Dermis microvascular lymphatic vessel endothelial cell (primary cell): ENCODE measurements around the gene WDR19. TPM values are rescaled to one million over a fixed set of nuclear protein-coding genes. Genes with fewer than 3 reads are reported as not detected.
A peak's percentile ranks its signal among the peaks of the same experiment; 100 is the strongest.
"Not testable (repeated sequence)": the region's sequence is repeated elsewhere in the genome, so short reads cannot be mapped to it uniquely, and the experiment has no call there.

Experiments used
- DNase-seq, 2 donors: peaks; one replicate each; pipeline versions ENCODE4 v3.0.0 to v3.0.0-alpha.2; 2010; ENCODE audit warnings: low read depth in 2 of 2
- total RNA-seq: library from RNA; depleted of rRNA; stranded (reverse); fragments of >200 nt; gene quantifications from 2 replicates; pipeline ENCODE4 v1.2.1, GENCODE V29; 2014

The WDR19 gene
- total RNA-seq, 1 donor from 2014 or later = 19.0 TPM

DNA sequence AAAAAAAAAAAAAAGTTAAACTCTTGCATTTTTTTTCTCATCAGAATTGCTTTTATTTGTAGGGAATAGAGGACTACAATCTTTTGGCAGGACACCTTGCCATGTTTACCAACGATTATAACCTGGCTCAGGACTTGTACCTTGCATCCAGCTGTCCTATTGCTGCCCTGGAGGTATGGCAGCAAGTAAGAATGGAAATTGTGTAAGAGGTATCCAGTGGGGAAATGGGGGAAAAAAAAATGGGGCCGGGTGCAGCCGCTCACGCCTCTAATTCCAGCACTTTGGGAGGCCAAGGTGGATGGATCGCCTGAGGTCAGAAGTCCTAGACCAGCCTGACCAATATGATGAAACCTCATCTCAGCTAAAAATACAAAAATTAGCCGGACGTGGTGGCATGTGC, 49.8 kb downstream of the WDR19 start:
- DNase-seq = no peak

DNA sequence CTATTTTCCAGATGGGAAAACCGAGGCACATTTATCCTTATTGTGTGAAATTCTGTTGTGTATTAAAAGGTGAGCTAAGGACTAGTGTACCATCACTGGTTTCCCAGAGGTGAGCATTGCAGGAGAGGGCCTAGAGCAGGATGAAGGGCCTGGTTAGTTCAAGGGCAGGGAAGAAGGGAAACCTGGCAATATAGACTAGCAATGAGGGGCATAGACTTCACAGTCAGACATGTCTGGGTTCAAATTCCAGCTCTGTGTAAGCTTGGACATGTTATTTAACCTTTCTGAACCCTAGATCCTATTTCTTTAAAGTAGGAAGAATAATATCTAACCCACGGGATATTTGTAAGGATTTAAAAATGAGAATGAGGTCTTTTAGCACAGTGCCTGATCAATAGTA, 50.8 kb downstream of the WDR19 start:
- no peak for DNase-seq

DNA sequence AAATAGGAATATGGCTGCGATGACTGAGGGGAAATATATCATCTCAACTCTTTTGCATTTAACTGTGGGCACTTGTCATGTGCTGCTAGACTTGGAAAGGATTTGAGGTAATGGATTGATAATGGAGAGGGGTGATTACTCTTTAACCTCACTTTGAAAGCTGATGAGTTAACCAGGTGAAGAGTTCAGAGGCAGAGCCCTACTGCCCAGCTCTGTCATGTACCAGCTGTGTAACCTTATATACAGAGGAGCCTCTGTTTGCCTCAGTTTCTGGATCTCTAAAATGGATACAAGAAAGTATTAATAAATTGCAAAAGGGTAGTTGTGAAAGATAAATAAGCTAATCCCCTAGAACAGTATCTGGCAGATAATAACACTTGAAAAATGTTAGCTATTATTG, 51.5 kb downstream of the WDR19 start:
- DNase-seq = no peak

DNA sequence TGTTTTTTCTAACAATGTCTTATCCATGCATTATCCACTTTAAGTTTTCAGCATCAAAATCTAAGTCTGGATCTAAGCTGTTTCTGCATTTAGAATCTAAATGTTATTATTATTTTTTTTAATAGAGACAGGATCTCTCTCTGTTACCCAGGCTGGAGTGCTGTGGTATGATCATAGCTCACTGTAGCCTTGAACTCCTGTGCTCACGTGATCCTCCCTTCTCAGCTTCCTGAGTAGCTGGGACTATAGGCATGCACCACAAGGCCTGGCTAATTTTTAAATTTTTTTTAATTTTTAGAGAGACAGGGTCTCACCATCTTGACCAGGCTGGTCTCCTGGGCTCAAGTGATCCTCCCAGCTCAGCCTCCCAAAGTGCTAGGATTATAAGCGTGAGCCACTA, 52.7 kb downstream of the WDR19 start:
- no peak for DNase-seq

DNA sequence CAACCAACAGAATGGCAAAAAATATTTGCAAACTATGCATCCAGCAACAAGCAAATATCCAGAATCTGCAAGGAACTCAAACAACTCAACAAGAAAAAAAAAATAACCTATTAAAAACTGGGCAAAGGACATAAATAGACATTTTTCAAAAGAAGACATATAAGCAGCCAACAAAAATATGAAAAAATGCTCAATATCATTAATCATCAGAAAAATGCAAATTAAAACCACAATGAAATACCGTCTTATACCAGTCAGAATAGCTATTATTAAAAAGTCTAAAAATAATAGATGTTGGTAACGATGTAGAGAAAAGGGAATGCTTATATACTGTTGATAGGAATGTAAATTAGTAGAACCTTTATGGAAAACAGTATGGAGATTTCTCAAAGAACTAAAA, 53.4 kb downstream of the WDR19 start:
- DNase-seq = no peak

DNA sequence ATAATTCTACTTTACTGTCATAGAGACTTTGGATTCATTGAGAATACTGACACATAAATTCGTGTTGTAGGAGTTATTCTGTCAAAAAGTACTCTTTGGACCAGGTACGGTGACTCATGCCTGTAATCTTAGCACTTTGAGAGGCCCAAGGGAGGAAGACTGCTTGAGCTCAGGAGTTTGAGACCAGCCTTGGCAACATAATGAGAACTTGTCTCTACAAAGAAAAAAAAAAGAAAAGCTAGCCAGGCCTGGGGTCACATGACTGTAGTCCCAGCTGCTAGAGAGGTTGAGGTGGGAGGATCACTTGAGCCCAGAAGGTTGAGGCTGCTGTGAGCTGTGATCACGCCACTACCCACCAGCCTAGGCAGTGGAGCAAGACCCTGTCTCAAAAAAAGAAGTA, 54.9 kb downstream of the WDR19 start:
- DNase-seq = no peak

DNA sequence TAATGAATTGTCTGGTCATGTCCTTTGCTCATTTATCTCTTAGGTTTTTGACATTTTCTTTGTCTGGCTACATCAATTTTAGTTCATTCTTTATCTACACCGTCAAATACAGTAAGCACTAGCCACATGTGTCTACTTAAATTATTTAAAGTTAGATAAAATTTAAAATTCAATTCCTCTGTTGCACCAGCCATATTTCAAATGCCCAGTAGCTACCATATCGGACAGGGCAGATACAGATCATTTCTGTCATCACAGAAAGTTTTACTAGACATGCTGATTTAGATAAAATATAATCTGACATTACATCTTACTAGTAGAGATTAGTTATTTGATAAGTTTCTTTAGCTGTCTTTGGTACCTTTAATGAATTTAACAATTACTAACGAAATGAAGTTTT, 61.1 kb downstream of the WDR19 start:
- no peak for DNase-seq

DNA sequence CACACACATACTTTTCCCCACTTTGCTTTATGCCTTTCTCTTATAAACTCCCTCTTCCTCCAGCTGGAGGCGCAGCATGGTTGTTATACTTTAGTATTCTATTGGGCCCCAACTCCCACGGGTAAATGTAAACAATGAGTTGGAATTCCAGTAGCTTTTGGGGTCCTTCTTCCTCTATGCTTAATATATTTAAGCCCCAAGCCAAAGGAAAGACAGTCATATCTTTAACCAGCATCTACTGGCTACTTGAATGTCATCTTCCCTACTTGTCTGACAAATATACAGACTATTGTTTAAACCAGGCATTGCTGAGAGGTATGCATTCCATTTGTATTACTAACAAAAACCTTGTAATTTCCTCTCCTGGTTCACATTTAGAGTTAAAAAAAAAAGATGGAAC, 72.9 kb downstream of the WDR19 start:
- peak; percentile 54 to 87 for DNase-seq

DNA sequence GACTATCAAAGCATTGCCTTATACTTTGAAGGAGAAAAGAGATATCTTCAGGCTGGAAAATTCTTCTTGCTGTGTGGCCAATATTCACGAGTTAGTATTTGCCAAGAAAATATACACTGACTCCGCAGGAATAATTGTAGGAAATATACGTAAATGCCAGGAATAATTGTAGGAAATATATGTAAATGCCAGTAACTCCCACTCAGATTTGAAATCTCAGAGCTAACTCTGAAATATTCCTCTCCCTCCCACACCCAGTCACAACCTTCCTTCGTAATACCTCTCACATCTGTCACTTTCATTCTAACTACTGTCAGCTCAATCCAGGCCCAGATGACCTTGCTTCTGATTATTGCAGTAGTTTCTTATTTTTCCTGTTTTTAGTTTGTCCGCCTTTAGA, 73.5 kb downstream of the WDR19 start:
- peak; percentile 14 to 67 for DNase-seq

DNA sequence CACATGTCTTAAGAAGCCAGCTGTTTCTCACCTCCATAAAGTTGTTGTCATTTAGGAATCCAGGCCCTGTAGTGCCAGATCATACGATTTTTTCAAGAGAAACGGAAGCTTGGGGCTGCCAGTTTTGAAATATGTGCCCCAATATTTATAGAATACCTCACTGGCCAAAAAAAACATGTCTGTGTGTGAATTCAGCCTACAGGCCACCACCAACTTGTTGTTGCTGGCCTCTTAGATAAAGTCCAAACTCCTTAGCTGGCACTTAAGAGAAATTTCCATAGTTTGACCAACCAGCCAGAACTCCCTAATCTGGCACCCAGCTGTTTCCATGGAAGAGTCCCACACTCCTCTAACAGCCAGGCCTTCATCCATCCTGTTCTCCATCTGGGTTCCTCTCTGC, 74.1 kb downstream of the WDR19 start:
- DNase-seq = peak; percentile 35 to 80

DNA sequence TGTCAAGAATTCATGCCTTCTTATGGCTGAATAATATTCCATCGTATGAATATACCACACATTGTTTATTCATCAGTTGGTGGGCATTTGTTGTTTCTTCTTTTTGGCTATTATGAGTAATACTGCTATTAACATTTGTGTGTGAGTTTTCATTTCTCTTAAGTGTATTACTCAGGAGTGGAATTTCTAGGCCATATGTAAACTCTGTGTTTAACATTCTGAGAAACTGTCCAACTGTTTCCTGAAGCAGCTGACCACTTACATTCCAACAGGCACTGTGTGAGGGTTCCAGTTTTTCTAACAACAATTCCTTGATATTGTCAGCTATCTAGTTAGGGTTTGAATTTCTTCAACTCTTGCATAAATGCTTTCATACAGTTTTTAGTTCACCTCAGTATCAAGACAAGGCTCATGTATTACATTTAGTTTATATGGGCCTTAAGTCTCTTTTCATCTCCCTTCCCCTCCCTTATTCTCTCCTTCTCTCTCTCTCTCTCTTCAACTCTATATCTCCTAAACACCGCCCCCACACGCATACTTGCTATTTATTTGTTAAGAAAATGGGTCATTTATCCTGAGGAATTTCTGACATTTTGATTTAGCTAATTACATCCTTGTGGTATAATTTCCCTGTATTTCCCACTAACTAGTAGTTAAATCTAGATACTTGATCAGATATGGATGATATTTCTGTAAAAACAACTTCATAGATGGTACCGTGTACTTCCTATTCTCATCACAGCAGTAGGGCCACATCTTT, 77.4 kb downstream of the WDR19 start:
- peak in 1 of 2 donors; percentile 67 for DNase-seq

DNA sequence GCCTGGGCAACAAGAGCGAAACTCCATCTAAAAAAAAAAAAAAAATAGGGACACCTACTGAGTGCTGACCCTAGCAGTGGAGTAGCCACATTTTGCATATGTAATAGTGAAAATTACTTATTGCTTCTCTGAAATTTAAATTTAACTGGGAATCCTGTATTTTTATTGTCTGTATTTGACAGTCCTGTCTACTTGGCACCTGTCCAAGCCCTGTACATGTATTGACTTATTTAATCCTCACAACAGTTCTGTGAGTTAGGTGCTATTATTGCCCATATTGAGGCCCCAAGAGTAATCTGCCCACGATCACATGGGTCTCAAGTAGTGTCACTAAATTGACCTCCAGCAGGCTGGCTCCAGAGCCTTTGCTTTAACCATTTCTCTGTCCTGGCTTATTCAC, 81.6 kb downstream of the WDR19 start:
- DNase-seq = peak in 1 of 2 donors; percentile 22

DNA sequence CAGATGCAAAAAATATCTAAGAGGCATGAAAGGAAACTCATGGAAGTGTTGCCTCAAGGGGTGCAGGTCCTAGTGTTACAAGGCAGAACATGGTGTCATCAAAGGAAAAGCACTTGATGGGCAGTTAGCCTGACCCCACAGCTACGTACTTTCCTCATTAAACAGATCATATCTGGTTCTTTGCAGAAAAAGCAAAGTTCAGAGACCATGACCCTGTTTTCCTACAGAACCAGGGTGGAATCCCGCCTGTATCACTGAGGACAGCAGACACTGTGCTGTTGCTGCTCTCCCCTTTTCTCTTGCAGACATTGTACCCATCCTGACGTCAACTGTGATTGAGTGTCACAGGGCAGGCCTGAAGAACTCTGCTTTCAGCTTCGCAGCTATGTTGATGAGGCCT, 92.2 kb downstream of the WDR19 start:
- DNase-seq = no peak

DNA sequence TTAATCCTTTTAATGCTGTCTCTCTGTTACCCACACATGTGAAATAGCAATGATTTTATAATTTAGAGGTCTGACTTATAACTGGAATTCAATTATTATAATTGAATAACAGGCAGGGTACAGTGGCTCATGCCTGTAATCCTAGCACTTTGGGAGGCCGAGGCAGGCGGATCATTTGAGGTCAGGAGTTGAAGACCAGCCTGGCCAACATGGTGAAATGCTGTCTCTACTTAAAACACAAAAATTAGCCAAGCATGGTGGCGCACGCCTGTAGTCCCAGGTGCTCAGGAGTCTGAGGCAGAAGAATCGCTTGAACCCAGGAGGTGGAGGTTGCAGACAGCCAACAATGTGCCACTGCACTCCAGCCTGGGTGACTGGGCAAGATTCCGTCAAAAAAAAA, 95.3 kb downstream of the WDR19 start:
- not testable (repeated sequence) for DNase-seq

DNA sequence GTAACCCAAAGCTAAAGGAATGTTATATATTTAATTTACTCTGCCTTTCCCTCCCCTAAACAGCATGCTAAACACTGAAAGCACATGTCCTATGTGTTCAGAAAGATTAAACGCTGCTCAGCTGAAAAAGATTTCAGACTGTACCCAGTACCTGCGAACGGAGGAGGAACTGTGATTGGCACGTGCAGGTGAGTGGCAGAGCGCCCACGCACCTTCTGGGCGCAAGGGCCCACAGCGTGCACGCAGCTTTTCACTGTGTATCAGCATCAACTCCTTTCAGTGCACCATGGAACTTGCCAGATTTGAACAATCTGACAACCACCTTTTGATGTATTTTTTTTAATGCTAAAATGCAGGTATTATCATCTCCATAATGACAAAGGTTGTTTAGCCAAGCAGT, 96.1 kb downstream of the WDR19 start:
- DNase-seq = no peak

DNA sequence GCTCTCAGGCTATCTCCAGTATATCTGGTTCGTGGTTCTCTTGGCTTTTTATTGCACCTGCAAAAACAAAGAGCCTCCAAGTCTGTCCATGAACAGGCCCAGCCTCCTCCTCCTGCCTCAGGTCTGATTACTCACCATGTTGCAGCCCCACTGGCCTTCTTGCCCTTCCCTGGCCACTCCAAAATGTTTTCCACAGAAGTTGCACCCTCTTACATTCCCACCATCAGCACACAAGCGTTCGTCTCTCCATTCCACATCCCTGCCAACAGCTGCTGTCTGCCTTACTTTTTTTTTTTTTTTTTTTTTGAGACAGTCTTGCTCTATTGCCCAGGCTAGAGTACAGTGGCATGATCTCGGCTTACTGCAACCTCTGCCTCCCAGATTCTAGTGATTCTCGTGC, 97.1 kb downstream of the WDR19 start:
- no peak for DNase-seq

DNA sequence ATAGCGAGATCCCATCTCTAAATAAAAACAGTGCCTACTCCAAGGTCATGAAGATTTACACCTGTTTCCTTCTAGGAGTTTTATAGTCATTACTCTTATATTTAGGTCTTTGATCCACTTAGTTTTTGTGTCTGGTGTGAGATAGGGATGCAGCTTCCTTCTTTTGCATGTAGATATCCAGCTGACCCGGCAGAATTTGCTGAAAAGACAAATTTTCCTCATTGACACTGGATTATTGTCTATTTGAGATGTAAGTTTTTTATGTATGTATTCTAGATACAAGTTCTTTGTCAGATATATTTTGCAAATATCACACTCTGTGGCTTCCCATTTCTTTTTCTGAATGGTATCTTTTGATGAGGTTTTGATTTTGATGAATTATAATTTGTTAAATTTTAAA, 98.4 kb downstream of the WDR19 start:
- DNase-seq = no peak

DNA sequence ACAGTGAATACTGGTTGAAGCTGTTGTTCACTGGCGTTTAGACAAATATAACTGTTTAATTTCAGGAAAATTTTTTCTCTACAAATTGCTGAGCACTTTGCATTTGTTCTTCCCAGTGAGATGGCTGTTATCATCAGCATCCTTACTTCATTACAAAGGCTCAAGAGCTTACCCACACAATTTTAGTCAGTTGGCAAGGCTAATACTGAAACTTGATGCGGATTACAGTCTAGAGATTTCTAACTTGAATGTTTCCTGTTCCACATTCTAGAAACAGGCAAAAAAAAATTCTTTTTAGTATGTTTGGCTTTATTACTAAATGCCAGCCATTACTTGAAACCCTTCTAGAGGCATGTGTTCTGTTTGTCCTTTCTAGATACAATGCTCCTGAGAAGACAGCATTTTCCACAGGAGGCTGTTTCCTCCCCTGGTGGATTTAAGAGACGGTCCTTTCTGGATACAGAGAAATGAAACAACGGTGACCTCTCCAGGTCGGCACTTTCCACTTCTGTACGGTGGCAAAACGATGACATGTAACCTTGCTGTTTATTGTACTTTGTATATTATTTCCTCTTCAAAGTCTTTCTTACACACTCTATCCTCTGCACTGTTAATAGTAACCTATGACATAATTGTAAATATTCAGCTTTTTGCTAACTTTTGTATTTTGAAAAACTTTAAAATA, 102.9 kb downstream of the WDR19 start:
- DNase-seq = peak; percentile 69 to 85

DNA sequence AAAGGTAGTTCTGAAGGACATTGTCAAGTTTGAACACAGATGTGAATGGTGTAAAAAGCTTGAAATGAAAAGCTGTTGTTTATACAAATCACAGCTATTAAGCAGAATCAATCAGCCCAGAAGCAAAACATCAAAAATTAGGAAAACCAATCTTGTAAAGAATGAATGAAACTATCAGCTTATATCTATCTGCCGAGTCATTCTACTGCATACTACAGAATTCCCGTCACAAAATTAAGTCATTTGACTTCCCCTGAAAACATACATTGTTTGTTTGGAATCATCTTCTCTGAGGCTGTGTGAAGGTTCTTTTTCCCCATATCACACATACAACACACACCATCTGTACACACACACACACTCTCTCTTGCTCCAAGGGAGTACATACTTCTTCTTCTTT, 103.5 kb downstream of the WDR19 start:
- DNase-seq = no peak

DNA sequence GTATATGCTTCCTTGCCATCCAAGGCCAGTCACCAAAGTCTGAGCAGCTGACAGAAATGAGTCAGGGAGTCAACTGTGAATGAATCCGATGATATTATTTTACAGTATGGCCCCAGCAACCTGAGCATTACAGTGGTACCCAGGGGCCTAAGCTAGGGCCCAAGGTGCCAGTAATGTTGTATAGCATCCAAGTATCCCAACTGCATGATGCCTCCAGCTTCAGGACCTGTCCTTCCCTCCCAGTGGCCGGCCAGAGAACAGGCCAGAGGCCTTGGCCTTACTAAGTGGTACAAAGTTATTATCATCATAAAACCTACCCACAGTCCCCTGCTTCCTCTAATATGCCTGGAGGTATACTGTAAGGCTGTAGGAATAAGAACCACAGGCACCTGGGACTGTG, 103.9 kb downstream of the WDR19 start:
- DNase-seq = no peak

DNA sequence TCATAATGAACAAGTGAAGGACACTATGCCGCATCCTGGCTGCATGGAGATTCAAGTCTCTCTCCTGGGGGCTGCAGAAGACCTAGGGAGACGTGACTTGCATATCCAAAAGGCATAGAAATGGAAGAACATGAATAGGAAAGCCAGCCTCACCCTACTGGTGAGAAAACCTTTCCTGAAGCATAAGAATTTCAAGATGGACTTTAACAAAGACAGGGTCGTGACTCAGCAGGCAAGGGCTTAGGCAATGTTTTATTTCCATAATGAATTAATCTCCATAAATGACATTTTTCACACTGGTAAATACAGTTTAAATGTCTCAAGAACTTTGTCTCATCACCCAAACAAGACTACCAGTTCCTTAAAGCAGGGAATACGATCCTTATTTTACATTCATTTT, 104.9 kb downstream of the WDR19 start:
- DNase-seq = no peak

DNA sequence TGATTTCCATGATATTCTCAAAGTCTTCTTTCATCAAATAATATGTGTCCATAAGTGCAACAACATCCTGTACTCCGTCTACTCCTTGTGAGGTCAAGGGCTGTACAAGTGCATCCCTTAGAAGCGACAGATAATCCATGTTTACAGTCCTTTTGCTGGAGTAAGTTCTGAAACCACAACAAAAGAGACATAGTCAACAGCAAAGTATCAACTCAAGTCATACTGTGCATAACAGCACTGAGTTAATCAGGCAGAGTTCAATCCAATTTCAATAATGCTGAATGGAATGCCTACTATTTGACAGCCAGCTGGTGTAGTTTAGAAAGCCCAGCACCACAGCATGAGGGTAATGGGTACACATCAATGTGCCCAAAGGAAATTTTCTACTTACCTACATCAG, 109.4 kb downstream of the WDR19 start:
- DNase-seq = no peak

DNA sequence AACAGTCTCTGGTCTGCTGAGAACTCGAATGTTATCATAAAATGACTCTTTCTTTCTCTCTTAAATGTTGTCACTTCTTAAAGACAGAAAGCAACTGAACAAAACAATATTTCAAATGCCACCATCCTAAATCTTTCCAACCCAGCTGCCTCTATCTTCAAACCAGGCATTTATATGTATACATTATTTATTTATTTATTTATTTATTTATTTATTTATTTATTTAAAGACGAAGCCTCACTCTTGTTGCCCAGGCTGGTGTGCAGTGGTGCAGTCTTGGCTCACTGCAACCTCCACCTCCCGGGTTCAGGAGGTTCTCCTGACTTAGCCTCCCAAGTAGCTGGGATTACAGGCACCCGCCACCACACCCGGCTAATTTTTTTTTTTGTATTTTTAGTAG, 110.1 kb downstream of the WDR19 start:
- not testable (repeated sequence) for DNase-seq
